ENCODE results near the gene NAA15. TPM values are rescaled to one million over a fixed set of nuclear protein-coding genes. Genes with fewer than 3 reads are reported as not detected.

Gene NAA15
- total and polyA plus RNA-seq, 2 of the 8 experiments (the other 6 are each of a cell fraction or from before 2014, with no cell fraction given), result 9.7 to 124 TPM

DNA sequence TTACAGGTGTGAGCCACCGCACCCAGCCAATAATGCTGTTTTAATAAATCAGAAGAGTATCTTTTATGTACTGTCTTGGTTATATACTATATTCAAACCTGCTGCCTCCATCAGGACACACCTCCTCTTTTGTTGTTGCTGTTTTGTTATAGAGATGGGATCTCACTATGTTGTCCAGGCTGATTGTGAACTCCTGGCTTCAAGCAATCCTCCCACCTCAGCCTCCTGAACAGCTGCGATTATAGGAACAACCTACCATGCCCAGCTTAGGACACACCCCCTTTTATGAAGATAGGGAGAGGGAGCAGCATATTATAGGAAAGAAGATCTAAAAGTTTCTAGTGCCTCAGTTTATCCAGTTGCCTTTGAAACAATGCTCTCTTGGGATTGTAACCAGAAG lies 90.4 kb downstream of the NAA15 start:
- Histone ChIP-seq H2AFZ (ENCODE audit: low read length) (no peak overlapping the region), H4K5ac (ENCODE audit: insufficient read length, low read depth, low read length) (no peak overlapping the region), H3K36me3 (ENCODE audit: control insufficient read depth in 2 of 4, insufficient read depth in 4 of 4, low read length in 3 of 4) (peaks cover 0 to 54% (median 18%) of the 10 kb centered on the region in 4 experiments; a peak in 6 of 8 replicates), H3K4ac (replicated peaks; ENCODE audit: insufficient read length, low read depth, low read length) (no peak overlapping the region), H3K79me1 (ENCODE audit: low read depth, low read length) (no peaks in the 10 kb centered on the region), H3K18ac (ENCODE audit: extremely low read depth, low read length) (no peak overlapping the region), H3K4me2 (ENCODE audit: insufficient read depth in 1 of 2, low read depth in 2 of 2, low read length in 2 of 2) (no peak overlapping the region), H4K91ac (replicated peaks; ENCODE audit: insufficient read length, low read length) (no peak overlapping the region), H3K9ac (replicated peaks in 1 of 4; ENCODE audit: extremely low read depth in 1 of 4, low read depth in 3 of 4, low read length in 3 of 4) (no peak overlapping the region), H2BK15ac (ENCODE audit: low read length) (no peak overlapping the region), H3K4me3 (ENCODE audit: extremely low read depth in 1 of 4, insufficient read depth in 2 of 4, low read depth in 3 of 4, low read length in 4 of 4) (no peak overlapping the region), H2BK20ac (ENCODE audit: low read length) (no peak overlapping the region), H3K56ac (replicated peaks; ENCODE audit: insufficient read length, low read depth, low read length) (no peak overlapping the region), H2BK120ac (replicated peaks; ENCODE audit: low read depth, low read length) (no peak overlapping the region), H3K23ac (ENCODE audit: insufficient read length) (no peak overlapping the region), H3K27ac (ENCODE audit: low read depth, low read length) (no peak overlapping the region), H2AK5ac (ENCODE audit: low read depth, low read length) (no peak overlapping the region), H3K23me2 (ENCODE audit: low read depth, low read length) (no peaks in the 10 kb centered on the region), H3K4me1 (replicated peaks in 1 of 4; ENCODE audit: control insufficient read depth in 3 of 4, insufficient read depth in 4 of 4, low read length in 3 of 4) (no peaks in the 10 kb centered on the region), H3K27me3 (replicated peaks in 1 of 4; ENCODE audit: control insufficient read depth in 3 of 4, extremely low read depth in 1 of 4, insufficient read depth in 3 of 4, low read length in 3 of 4) (no peaks in the 10 kb centered on the region), H3K79me2 (ENCODE audit: control insufficient read depth in 1 of 2, insufficient read depth in 2 of 2, low read length in 2 of 2) (no peaks in the 10 kb centered on the region), H4K8ac (ENCODE audit: extremely low read depth, insufficient read depth, low read length) (no peak overlapping the region), H3K14ac (ENCODE audit: insufficient read length) (no peak overlapping the region), H3K9me3 (ENCODE audit: insufficient read depth in 2 of 2, low read depth in 1 of 2, low read length in 1 of 2) (no peaks in the 10 kb centered on the region), H4K20me1 (replicated peaks in 1 of 2; ENCODE audit: control insufficient read depth in 1 of 2, insufficient read depth in 2 of 2, low read length in 2 of 2) (no peaks in the 10 kb centered on the region), H2BK5ac (ENCODE audit: low read depth, low read length) (no peak overlapping the region), H2BK12ac (ENCODE audit: low read depth, low read length) (no peak overlapping the region)
- FAIRE-seq, result peak; percentile 19
- ChIA-PET POLR2A (ENCODE audit: partially characterized antibody) (no interaction called here), CTCF (ENCODE audit: partially characterized antibody) (no interaction called here)
- DNase-seq (ENCODE audit: low read depth in 1 of 2, low spot score in 2 of 2), result no peak
- WGBS, 2 experiments (ENCODE audit: extremely low coverage in 1 of 2, insufficient coverage in 1 of 2, insufficient read length in 1 of 2, insufficient replicate concordance in 2 of 2, low coverage in 1 of 2, low lambda C conversion rate in 2 of 2, missing lambda C conversion rate in 1 of 2), result 100% methylated on average over 2 of the region's 2 CpGs; no CpG with 5 or more reads in 1 of the 2 experiments
- TF ChIP-seq KDM1A (IDR thresholded peaks at IDR 0.05; ENCODE audit: borderline replicate concordance, low read length) (peak; percentile 62; the same call in 1 of the 2 replicates), FOSL1 (IDR thresholded peaks at IDR 0.05; ENCODE audit: insufficient read depth, low read depth, low read length) (no peak), KDM5A (IDR thresholded peaks at IDR 0.05; ENCODE audit: low read length) (no peak), GABPA (IDR thresholded peaks at IDR 0.05; ENCODE audit: borderline replicate concordance, insufficient read depth, low read length) (no peak), RAD21 (IDR thresholded peaks at IDR 0.05 in 1 of 2, conservative IDR thresholded peaks at IDR 0.05 in 1 of 2; ENCODE audit: low read depth in 2 of 2, low read length in 2 of 2) (no peak), TAF7 (optimal IDR thresholded peaks at IDR 0.05; ENCODE audit: borderline replicate concordance, low read depth, low read length) (no peak), ATF3 (IDR thresholded peaks at IDR 0.05; ENCODE audit: insufficient read depth, low read depth, low read length) (no peak)

All from H1 (cell line).